Memory B cell (primary cell): Measurements from ENCODE around the gene PRKAG2.

Experiments
- ATAC-seq: fragments of 150-1000 bp; cut with Tn5 transposase; 2 replicates; pipeline ENCODE4 v1.10.0; 2021; ENCODE audit warnings: low read depth, mild to moderate bottlenecking, moderate library complexity
- DNase-seq, 2 donors: peaks; one replicate each; pipeline ENCODE4 v3.0.0; 2022; ENCODE audit warnings: low spot score in 2 of 2
- H3K27ac Mint-ChIP-seq: one replicate; pipeline ENCODE4 v1.8.0; 2022; ENCODE audit warnings: mild to moderate bottlenecking, moderate library complexity, mixed read lengths
- H3K27me3 Mint-ChIP-seq: one replicate; pipeline ENCODE4 v1.8.0; 2022; ENCODE audit warnings: mixed read lengths
- H3K36me3 Mint-ChIP-seq: one replicate; pipeline ENCODE4 v1.8.0; 2022; ENCODE audit warnings: mild to moderate bottlenecking, mixed read lengths
- H3K4me1 Mint-ChIP-seq: one replicate; pipeline ENCODE4 v1.8.0; 2022; ENCODE audit warnings: mixed read lengths
- H3K4me3 Mint-ChIP-seq: one replicate; pipeline ENCODE4 v1.8.0; 2022; ENCODE audit warnings: mild to moderate bottlenecking, moderate library complexity, mixed read lengths
- H3K9me3 Mint-ChIP-seq: one replicate; pipeline ENCODE4 v1.8.0; 2022; ENCODE audit warnings: mixed read lengths

PRKAG2 gene

GRCh38 chr7:151637781-151638261 lies 239.1 kb downstream of the PRKAG2 start:
- peak overlapping the region; percentile 75 for H3K27ac Mint-ChIP-seq
- ATAC-seq (no peak), DNase-seq (no peak)

GRCh38 chr7:151634643-151635042 lies 242.3 kb downstream of the PRKAG2 start:
- H3K4me1 Mint-ChIP-seq: peaks cover 15% of the 10 kb centered on the region
- DNase-seq (no peak), ATAC-seq (no peak)
- no peaks in the 10 kb centered on the region for H3K27me3 Mint-ChIP-seq
- H3K4me3 Mint-ChIP-seq: no peak overlapping the region
- peaks cover 4% of the 10 kb centered on the region for H3K36me3 Mint-ChIP-seq
- H3K9me3 Mint-ChIP-seq: peaks cover 3% of the 10 kb centered on the region
- peak overlapping the region; percentile 53 for H3K27ac Mint-ChIP-seq

More at GRCh38 chr7:151637781-151638261, 239.1 kb downstream of the PRKAG2 start:
- Mint-ChIP-seq H3K4me1 (peaks cover 5% of the 10 kb centered on the region), H3K27me3 (no peaks in the 10 kb centered on the region), H3K4me3 (no peak overlapping the region), H3K36me3 (peaks cover 6% of the 10 kb centered on the region), H3K9me3 (peaks cover 3% of the 10 kb centered on the region)

- DNase-seq: no peak
- ATAC-seq: no peak
- H3K27me3 Mint-ChIP-seq: no peaks in the 10 kb centered on the region
- H3K9me3 Mint-ChIP-seq: peaks cover 3% of the 10 kb centered on the region
- H3K4me1 Mint-ChIP-seq: peaks cover 17% of the 10 kb centered on the region
- peak overlapping the region; percentile 96 for H3K27ac Mint-ChIP-seq
- H3K4me3 Mint-ChIP-seq: peak overlapping the region; percentile 95
- H3K36me3 Mint-ChIP-seq: peaks cover 3% of the 10 kb centered on the region
Measured at GRCh38 chr7:151633516-151633812, 243.5 kb downstream of the PRKAG2 start.

- Mint-ChIP-seq H3K4me1 (peaks cover 17% of the 10 kb centered on the region), H3K9me3 (peaks cover 3% of the 10 kb centered on the region), H3K27ac (peak overlapping the region; percentile 96), H3K27me3 (no peaks in the 10 kb centered on the region), H3K36me3 (peaks cover 3% of the 10 kb centered on the region), H3K4me3 (peak overlapping the region; percentile 95)
- ATAC-seq (peak; percentile 70), DNase-seq (peak; percentile 66 to 70)
Measured at GRCh38 chr7:151632750-151633515, 244.0 kb downstream of the PRKAG2 start.

GRCh38 chr7:151631953-151632749 lies 244.8 kb downstream of the PRKAG2 start:
- peak; percentile 74 for ATAC-seq
- Mint-ChIP-seq H3K27me3 (no peaks in the 10 kb centered on the region), H3K4me3 (peak overlapping the region; percentile 95), H3K36me3 (peaks cover 4% of the 10 kb centered on the region), H3K4me1 (peaks cover 17% of the 10 kb centered on the region), H3K27ac (peak overlapping the region; percentile 96), H3K9me3 (peaks cover 3% of the 10 kb centered on the region)
- DNase-seq: peak; percentile 88

- Mint-ChIP-seq H3K36me3 (peaks cover 4% of the 10 kb centered on the region), H3K4me3 (peak overlapping the region; percentile 78), H3K27ac (peak overlapping the region; percentile 81), H3K4me1 (peaks cover 20% of the 10 kb centered on the region), H3K9me3 (peaks cover 3% of the 10 kb centered on the region), H3K27me3 (no peaks in the 10 kb centered on the region)
- DNase-seq: no peak
- peak; percentile 10 for ATAC-seq
Measured at GRCh38 chr7:151631570-151631952, 245.4 kb downstream of the PRKAG2 start.

- H3K27me3 Mint-ChIP-seq: no peaks in the 10 kb centered on the region
- peaks cover 25% of the 10 kb centered on the region for H3K4me1 Mint-ChIP-seq
- ATAC-seq (no peak), DNase-seq (no peak)
- H3K36me3 Mint-ChIP-seq: peaks cover 4% of the 10 kb centered on the region
- peak overlapping the region; percentile 81 for H3K27ac Mint-ChIP-seq
- H3K9me3 Mint-ChIP-seq: peaks cover 3% of the 10 kb centered on the region
- peak overlapping the region; percentile 78 for H3K4me3 Mint-ChIP-seq
Measured at GRCh38 chr7:151630851-151631569, 245.9 kb downstream of the PRKAG2 start.

GRCh38 chr7:151630358-151630757 lies 246.6 kb downstream of the PRKAG2 start:
- DNase-seq (no peak), ATAC-seq (no peak)
- H3K36me3 Mint-ChIP-seq: peaks cover 8% of the 10 kb centered on the region
- H3K4me3 Mint-ChIP-seq: peak overlapping the region; percentile 46
- H3K27me3 Mint-ChIP-seq: no peaks in the 10 kb centered on the region
- peaks cover 26% of the 10 kb centered on the region for H3K4me1 Mint-ChIP-seq
- H3K9me3 Mint-ChIP-seq: peaks cover 3% of the 10 kb centered on the region
- H3K27ac Mint-ChIP-seq: no peak overlapping the region

- peaks cover 12% of the 10 kb centered on the region for H3K36me3 Mint-ChIP-seq
- ATAC-seq (no peak), DNase-seq (no peak)
- H3K27me3 Mint-ChIP-seq: no peaks in the 10 kb centered on the region
- H3K4me1 Mint-ChIP-seq: peaks cover 30% of the 10 kb centered on the region
- no peak overlapping the region for H3K27ac Mint-ChIP-seq
- H3K4me3 Mint-ChIP-seq: no peak overlapping the region
- H3K9me3 Mint-ChIP-seq: peaks cover 3% of the 10 kb centered on the region
Measured at GRCh38 chr7:151629713-151630272, 247.1 kb downstream of the PRKAG2 start.

- Mint-ChIP-seq H3K9me3 (peaks cover 3% of the 10 kb centered on the region), H3K4me1 (peaks cover 35% of the 10 kb centered on the region), H3K4me3 (no peak overlapping the region), H3K27ac (no peak overlapping the region), H3K36me3 (peaks cover 16% of the 10 kb centered on the region), H3K27me3 (no peaks in the 10 kb centered on the region)
- no peak for DNase-seq
- no peak for ATAC-seq
Measured at GRCh38 chr7:151628846-151629604, 247.9 kb downstream of the PRKAG2 start.

- Mint-ChIP-seq H3K4me1 (peaks cover 28% of the 10 kb centered on the region), H3K36me3 (peaks cover 17% of the 10 kb centered on the region), H3K9me3 (no peaks in the 10 kb centered on the region), H3K27me3 (no peaks in the 10 kb centered on the region), H3K4me3 (no peak overlapping the region), H3K27ac (no peak overlapping the region)
- peak; percentile 53 for ATAC-seq
- no peak for DNase-seq
Measured at GRCh38 chr7:151626422-151627115, 250.3 kb downstream of the PRKAG2 start.

GRCh38 chr7:151625606-151626005 lies 251.3 kb downstream of the PRKAG2 start:
- no peaks in the 10 kb centered on the region for H3K9me3 Mint-ChIP-seq
- H3K36me3 Mint-ChIP-seq: peaks cover 17% of the 10 kb centered on the region
- no peaks in the 10 kb centered on the region for H3K27me3 Mint-ChIP-seq
- DNase-seq (no peak), ATAC-seq (no peak)
- no peak overlapping the region for H3K27ac Mint-ChIP-seq
- H3K4me1 Mint-ChIP-seq: peaks cover 20% of the 10 kb centered on the region
- no peak overlapping the region for H3K4me3 Mint-ChIP-seq
